ENCODE data around the gene GTF2I. TPM values are rescaled to one million over a fixed set of nuclear protein-coding genes. Genes with fewer than 3 reads are reported as not detected.
"Not testable (repeated sequence)": the region's sequence is repeated elsewhere in the genome, so short reads cannot be mapped to it uniquely, and the experiment has no call there.

GTF2I gene
- total RNA-seq, 1 experiment from 2014 or later = 135 TPM

DNA sequence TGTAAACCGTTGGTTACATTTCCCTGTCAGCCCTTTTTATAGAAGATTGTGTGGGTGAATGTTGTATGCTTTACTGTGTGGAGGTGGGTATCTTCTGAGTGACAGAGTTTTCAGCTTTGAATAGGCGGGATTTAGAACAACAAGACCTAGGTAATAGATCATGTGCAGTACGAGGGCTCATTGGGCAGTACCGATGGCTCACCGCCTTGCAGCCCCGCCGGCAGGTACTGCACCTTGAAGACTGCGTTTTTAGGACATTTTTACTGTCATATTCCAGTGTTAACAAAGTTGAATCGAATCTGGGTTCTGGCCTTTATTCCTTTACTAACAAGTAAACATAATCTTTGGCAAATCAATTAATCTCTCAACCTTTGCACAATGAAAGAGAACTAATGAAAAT, 60.4 kb downstream of the GTF2I start:
- DNase-seq (ENCODE audit: low spot score) = no peak

DNA sequence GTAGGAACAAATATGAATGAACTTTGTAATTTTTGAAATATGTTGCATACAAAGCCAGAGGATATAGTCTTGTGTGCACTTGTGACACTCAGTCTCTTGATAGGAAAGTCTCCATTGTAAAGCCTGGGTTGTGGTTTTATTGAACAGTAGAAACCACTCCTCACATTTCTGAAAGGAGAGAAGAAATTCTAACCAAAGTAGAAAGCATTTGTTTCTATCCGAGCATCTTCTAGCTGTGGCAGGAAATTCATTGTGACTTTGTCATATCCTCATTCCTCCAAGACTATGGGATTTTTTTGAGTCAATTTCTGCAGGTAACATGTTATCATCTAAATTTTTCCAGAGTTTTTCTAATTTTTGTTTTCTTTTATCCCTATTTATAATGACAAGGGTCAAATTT, 60.8 kb downstream of the GTF2I start:
- no peak for DNase-seq (ENCODE audit: low spot score)

DNA sequence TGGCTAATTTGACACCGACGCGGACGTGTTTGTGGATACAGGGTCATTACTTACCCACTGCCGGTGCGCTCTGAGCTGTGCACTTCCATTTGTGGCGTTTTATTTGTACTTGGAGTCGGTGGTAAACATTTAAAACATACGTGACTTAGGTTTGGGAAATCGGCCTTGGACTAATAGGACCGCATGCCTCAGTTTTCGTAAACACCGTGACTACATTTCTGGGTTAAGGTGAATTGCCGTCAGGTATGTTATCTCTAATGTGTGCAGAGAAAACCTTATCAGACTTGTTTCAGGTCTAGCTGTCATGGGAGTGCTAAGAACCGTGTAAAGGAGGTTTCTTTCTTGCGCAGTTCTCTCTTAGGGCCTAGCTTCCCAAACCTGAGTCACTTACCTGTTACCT, 64.6 kb downstream of the GTF2I start:
- no peak for DNase-seq (ENCODE audit: low spot score)

DNA sequence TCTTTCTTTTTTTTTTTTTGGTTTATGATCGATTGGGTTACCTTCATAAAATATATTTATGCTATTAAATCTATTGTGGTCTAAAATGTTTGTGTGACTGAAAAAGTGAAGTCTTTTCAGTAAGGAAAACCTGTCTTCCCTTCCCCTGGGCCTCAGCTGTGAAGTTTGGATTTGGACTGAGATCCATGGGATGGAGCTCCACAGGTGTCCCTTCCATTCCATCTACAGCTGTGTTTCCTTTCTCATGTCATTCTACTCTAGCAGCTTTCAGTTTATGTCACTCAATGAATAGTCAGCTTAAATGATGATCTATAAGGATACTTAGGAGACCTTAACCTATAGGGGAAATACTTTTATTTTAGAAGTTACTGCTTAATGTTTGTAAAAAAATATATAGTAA, 68.3 kb downstream of the GTF2I start:
- DNase-seq (ENCODE audit: low spot score) = no peak

- DNase-seq (ENCODE audit: low spot score) = no peak
Observed at GRCh38 chr7:74726309-74727101, 69.0 kb downstream of the GTF2I start.

GRCh38 chr7:74728686-74729085, 71.2 kb downstream of the GTF2I start:
- not testable (repeated sequence) for DNase-seq (ENCODE audit: low spot score)

- not testable (repeated sequence) for DNase-seq (ENCODE audit: low spot score)
Observed at GRCh38 chr7:74730186-74730585, 72.7 kb downstream of the GTF2I start.

GRCh38 chr7:74739974-74740703, 82.6 kb downstream of the GTF2I start:
- not testable (repeated sequence) for DNase-seq (ENCODE audit: low spot score)

GRCh38 chr7:74743936-74744557, 86.5 kb downstream of the GTF2I start:
- not testable (repeated sequence) for DNase-seq (ENCODE audit: low spot score)

GRCh38 chr7:74753921-74754482, 96.5 kb downstream of the GTF2I start:
- DNase-seq (ENCODE audit: low spot score) = not testable (repeated sequence)

DNA sequence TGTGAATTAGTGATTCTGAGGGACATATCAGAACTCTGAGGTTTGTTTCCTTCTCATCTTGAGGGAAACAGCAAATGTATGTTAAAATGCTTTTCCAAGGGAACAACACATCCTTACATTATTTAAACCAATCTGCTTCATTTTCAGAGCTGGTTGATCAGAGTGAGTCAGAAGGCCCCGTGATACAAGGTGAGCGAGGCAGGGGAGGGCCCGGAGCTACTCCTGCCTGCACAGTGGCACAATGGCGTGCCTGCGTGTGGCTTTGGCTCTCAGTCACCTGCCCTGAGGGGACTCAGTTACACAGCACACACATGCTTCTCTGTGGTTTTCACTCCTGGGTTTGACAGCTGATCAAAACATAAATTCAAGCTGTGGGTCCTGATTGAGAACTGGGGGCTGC, 99.2 kb downstream of the GTF2I start:
- not testable (repeated sequence) for DNase-seq (ENCODE audit: low spot score)

DNA sequence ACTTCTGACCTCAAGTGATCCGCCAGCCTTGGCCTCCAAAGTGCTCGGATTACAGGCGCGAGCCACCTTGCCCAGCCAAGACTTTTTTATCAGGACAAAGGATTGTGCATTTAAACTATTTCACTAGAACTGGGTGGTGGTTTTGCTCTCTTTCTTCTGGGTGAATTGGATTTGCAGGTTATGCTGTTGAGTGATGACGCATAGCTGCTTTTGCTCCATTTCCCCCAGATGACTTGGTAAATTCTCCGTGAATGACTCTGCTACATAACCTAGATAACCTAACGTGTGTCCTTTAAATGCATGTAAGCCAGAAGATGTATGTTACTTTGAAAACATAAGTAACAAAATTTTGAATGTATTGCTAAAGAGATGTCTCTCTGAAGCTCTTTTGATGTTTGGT, 100.8 kb downstream of the GTF2I start:
- not testable (repeated sequence) for DNase-seq (ENCODE audit: low spot score)

GRCh38 chr7:74758982-74759381, 101.5 kb downstream of the GTF2I start:
- not testable (repeated sequence) for DNase-seq (ENCODE audit: low spot score)

DNA sequence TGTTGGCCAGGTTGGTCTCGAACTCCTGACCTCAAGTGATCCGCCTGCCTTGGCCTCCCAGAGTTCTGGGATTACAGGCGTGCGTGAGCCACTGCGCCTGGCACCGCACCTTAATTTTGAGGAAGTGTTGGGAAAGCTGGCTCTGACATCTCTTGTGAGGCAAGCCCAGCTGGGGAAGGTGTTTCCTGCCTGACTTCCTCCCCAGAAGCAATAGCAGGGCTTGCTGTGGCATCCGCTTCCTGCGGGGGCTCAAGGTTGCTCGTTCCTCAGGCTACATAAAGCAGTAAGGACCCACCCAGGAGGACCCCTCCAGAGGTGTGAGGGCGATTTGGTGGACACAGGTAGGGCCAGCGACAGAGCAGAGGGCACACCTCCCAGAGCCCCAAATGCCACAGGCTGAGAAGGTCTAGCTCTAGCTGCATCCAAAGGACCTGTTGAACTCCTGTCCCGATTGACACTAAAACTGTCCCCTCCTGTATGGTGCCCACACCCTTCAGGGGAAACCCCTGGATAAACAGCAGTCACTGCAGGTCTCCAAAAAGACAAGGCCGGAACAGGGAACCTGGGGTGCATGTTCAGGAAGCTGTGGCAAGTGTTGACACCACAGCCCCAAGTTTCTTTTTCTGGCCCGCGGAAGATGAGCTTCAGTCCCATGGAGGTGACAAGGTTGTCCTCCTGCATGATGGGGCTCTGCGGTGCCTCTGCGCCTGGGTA, 107.8 kb downstream of the GTF2I start:
- not testable (repeated sequence) for DNase-seq (ENCODE audit: low spot score)

DNA sequence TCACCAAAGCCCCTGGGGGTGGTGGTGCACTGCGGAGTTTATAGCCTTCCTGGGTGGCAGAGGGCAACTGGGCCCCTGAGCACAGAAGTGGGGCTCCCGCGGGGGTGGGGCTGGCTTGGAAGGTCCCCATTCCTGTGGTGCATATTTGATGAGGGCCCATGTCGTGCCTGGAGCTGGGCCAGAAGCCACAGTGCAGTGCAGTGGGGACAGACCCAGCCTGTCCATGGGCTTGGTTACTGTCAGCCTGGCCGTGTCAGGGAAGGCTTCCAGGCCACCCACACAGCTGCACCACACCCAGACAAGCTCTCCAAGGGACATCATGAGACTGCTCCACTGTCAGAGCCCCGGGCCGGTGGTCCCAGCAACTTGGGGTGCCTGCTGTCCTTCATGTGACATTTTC, 109.0 kb downstream of the GTF2I start:
- DNase-seq (ENCODE audit: low spot score) = not testable (repeated sequence)

DNA sequence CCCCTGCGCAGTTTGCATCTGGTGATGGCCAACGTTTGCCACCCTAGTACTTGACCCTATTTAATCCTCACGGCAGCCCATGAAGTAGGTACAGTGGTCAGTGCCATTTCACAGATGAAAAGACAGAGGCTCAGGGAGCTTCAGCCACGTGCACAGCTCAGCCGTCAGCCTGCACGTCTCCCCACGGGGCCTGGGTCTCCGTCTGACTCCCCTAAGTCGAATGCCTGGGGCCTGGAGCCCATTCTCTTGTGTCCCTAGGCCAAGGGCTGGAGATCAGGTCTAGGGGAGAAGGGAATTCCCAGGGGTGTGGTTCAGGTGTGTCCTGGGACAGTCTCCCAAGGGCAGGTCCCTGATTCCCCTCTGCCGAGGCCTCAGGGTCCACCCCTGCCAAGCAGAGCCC, 109.5 kb downstream of the GTF2I start:
- DNase-seq (ENCODE audit: low spot score) = not testable (repeated sequence)

- not testable (repeated sequence) for DNase-seq (ENCODE audit: low spot score)
Observed at GRCh38 chr7:74770062-74770461, 112.5 kb downstream of the GTF2I start.

DNA sequence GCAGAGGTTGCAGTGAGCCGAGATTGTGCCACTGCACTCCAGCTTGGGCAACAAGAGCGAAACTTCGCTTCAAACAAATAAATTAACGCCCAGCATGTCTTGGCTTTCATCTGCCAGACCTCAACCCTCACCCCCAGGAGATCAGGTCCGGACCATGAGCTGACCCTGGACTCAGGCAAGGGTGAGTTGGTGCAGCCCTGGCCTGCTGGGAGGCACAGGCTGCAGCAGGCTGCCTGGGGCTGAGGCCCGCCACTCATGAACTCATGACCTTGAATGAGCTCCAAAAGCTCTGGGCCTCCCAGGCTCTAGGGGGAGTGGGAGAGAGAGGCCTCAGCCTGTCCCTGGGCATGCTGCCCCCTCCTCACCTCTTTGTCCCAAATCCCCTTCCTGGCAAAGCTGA, 114.6 kb downstream of the GTF2I start:
- DNase-seq (ENCODE audit: low spot score) = not testable (repeated sequence)

DNA sequence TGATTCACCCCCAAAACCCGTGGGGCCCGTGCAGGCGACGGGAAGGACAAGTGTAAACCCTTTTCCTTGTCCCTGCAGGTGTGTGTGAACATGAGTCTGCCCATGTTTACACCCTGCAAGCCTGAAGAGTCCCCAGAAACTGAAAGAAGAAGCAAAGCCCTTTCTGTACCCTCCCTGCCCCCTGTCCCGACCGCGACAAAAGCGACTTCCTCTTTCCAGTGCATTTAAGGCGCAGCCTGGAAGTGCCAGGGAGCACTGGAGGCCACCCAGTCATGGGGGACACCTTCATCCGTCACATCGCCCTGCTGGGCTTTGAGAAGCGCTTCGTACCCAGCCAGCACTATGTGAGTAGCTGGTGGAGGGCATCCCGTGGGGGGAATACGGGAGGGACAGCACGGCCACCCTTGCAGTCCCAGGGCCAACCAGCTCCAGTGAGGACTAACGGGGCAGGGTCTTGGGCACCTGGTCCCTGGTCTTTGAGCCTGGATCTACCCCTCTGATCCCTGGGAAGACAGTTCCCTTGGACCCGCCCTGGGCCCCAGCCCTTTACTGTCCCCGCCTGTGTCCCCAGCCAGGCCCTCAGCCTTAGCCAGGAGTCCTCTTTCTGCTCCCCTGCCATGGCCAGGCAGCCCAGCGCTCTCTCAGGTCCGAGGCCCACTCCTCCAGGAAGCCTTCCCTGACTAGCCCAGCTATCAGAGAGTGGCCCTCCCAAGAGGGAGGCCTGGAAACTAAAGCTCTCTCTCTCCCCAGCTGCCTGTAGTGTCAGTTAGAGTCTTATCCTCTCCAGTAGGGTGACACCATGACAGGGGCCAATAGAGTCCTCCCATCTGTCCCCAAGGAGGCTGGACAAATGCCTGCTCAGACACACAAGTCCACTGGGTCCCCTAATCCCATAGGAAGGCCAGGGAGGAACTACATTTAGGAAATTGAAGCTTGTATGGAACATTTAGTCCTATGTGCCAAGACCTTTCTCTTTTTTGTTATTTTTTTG, 116.5 kb downstream of the GTF2I start, which contains the start of gene NCF1:
Gene NCF1 (plus strand): TSS at position 252 of the 991 bp plus-strand sequence. CDS start 21 bp downstream, at position 273.
- not testable (repeated sequence) for DNase-seq (ENCODE audit: low spot score)

GRCh38 chr7:74775111-74775510, 117.6 kb downstream of the GTF2I start:
- not testable (repeated sequence) for DNase-seq (ENCODE audit: low spot score)

All from H4 (cell line).